Colon (tissue), 2 donors: Measurements from ENCODE around the gene SLK.

Experiments used
- FAIRE-seq: peaks from 2 replicates; lab custom pipeline; 2012; peaks lifted over from hg19 to GRCh38; lab: Jason Lieb, UNC
- donor health status: control.
- donor health status: control.

The SLK gene

GRCh38 chr10:104034401-104035193 is 67.7 kb downstream of the SLK start:
- no peak for FAIRE-seq

DNA sequence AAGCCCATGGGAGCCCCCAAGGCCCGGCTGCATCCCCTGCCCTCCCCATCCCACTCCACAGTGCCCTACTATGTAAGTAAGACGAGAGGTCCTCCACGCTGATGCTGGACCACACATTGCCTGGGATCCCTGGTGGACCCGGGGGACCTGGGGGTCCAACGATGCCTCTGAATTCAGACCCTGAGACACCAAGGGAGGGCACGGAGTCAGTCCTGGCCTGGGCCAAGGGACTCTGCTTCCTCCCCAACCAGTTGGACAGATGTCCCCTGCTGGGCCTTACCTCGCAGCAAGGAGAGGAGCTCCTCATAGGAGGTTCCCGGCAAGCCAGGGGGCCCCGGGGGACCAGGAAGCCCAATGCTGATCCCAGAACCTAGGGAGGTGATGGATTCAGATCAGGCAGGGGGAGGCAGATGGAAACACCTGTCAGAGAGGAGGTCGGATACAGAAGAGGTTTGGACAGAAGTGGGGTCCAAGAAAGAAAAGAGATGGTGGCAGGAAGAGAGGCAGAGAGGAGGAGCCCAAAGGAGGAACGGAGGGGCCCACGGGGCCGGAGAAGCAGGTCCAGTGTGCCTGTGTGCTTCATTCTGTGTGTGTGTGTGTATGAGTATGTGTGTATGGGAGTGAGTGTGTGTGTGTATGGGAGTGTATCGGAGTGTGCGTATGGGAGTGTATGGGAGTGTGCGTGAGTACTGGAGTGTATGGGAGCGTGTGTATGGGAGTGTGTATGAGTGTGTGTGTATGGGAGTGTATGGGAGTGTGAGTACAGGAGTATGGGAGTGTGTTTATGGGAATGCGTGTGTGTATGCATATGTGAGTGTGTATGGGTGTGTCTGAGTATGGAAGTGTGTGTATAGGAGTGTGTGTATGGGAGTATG is 68.5 kb downstream of the SLK start:
- no peak for FAIRE-seq

DNA sequence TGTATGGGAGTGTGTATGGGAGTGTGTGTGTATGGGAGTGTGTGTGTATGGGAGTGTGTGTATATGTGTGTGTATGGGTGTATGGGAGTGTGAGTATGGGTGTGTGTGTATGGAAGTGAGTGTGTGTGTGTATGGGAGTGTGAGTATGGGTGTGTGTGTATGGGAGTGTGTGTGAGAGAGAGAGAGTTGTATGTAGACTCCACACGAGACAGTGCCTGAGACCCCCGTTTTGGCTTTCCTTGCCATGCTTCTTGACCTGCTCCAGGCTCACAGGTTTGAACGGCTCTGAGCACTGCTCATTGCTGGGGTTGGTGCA is 69.1 kb downstream of the SLK start:
- FAIRE-seq: no peak

DNA sequence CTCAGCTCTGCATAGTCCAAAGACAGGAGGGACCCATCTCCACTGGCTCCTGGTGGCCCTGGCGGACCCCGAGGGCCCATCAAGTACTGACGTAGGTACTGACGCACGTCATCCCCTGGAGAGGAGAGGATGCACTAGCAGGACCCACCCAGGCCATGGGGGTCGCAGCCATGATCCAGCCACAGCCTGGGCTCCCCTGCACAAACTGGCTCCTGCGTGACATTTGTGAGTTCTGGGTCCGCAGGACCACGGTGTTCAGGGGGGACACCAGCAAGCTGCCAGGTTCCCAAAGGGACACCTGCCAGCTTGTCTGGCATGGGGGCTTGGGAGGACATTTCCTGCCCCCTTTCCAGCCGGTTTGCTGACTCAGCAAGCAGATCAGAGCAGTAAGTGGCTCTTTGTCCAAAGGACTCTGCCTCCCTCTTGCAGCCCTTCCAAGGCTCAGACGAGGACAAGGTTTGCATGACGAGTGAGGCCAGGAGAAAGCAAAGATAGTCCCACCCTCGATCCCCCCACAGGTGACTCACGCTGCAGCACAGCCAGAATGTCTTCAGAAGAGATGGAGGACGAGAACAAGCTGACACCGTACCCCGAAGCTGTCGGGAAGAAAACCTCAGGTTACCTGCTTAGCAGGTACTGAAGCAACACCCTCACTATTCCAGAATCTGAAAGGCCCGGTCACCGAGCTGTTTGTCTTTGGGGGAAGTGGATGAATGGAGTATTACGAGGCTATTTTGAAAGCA is 69.7 kb downstream of the SLK start:
- no peak for FAIRE-seq

DNA sequence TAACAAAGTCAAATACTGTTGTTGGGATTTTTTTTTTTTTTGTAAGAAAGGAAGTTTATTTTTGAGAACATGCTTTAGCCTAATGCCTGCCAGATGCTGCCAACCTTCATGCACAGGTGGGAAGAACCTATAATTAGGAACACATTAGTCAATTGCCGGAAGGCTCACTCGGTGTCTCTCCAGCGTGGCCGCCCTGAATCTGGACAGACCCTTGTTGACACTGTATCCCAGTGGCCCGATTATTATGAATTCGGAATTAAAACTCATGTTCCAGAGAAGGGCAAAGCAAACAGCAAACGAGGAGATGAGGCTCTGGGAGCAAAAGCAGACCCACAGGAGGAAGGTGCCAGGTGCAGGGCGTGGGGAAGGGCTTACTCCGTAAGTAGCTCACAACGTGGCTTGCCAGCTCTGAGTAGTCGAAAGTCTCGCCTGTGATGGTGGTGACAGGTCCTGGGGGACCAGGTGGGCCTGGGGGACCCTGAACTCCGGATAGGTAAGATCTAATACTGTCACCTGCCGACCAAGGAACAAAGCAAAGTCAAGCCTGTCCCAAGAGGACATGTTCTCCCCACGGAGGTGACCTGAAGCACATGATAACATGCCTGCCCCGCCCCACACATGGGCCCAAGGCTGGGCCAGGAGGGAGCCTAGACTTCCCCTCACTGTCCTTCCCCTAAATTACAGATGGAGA is 70.5 kb downstream of the SLK start:
- FAIRE-seq: no peak

DNA sequence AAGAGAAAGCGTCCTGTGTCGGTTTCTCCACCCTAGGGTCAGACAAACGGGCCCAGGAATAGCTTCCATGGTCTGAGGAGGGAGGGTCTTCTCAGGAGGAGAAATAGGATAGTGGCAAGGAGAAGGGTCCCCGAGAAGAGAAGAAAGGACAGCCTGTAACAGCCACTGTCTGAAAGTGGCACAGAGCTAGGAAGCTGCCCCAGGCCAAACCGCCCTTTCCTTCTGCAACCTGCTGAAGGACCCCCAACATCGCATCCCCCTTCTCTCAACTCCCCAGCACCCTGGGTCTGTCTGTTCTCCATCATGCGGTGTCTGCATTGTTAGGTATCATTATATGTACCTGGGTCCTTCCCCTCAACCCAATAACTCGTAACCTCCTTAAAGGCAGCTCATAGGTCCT is 71.6 kb downstream of the SLK start:
- FAIRE-seq: no peak

DNA sequence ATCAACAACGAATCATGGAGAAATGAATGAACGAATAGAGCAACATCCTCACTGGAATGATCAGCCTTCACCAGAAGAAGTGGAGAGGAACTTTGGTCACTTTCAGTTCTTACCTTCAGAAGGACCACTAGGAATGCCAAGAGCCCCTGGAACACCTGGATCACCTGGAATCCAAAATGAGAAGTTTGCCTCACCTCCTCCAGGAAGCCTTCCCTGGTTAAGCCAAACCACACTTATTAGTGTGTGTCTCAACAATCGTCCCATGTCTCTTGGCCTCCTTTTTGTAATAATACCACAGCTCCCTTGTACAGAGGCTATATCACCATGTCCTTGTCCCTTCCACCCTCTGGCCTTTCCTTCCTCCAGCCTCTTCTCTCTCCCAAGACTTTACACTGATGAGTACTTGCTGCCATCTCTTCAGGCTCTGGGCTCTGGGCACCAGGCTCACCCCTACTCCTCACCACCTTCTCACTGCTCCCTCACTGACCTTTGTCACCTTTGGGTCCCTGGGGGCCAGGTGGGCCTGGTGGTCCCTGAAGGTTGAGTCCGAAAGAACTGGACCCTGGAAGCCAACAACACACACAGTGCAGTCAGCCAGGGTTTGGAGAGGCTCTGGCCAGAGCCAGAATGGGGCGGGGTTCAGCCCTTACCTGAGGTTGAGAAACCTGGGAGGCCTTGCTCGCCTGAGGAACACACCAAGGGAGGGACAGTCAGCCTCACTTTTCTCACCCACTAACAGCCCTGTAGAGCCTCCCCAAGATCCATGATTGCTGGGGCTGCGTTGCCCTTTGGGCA is 72.2 kb downstream of the SLK start:
- FAIRE-seq: no peak

- no peak for FAIRE-seq
Observed at GRCh38 chr10:104040382-104040781, 73.4 kb downstream of the SLK start.

GRCh38 chr10:104040862-104041789 is 74.2 kb downstream of the SLK start:
- FAIRE-seq: no peak

- FAIRE-seq: no peak
Observed at GRCh38 chr10:104041891-104042535, 75.1 kb downstream of the SLK start.

DNA sequence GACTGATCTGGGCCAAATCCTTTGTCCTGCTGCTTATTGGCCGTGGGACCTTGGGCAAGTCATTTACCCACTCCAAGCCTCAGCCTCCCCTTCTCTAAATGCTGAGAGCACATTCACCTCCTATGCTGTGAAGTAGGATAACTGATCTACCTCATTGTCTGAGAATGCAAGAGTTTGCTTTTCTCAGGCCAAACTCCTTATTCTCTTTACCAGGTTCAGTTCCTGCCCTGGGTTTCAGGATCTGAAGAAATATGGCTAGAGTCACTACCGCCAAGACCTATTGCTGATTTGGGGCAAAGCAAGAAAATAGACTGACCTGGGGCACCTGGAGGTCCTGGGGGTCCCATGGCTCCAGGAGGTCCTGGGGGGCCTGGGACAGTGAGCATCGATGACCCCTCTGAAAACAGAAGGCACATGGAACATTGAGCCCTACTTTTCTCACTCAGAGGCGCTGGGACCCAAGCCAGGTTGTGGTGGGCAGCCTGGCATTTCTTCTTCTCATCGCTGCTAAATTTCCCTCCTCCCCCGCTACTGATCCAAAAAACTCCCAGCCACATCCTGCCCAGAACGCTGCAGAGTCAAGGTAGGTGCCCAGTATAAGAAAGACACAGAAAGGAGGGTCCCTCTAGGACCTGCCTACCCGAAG is 76.4 kb downstream of the SLK start:
- FAIRE-seq: no peak

- no peak for FAIRE-seq
Observed at GRCh38 chr10:104043854-104044253, 76.9 kb downstream of the SLK start.

DNA sequence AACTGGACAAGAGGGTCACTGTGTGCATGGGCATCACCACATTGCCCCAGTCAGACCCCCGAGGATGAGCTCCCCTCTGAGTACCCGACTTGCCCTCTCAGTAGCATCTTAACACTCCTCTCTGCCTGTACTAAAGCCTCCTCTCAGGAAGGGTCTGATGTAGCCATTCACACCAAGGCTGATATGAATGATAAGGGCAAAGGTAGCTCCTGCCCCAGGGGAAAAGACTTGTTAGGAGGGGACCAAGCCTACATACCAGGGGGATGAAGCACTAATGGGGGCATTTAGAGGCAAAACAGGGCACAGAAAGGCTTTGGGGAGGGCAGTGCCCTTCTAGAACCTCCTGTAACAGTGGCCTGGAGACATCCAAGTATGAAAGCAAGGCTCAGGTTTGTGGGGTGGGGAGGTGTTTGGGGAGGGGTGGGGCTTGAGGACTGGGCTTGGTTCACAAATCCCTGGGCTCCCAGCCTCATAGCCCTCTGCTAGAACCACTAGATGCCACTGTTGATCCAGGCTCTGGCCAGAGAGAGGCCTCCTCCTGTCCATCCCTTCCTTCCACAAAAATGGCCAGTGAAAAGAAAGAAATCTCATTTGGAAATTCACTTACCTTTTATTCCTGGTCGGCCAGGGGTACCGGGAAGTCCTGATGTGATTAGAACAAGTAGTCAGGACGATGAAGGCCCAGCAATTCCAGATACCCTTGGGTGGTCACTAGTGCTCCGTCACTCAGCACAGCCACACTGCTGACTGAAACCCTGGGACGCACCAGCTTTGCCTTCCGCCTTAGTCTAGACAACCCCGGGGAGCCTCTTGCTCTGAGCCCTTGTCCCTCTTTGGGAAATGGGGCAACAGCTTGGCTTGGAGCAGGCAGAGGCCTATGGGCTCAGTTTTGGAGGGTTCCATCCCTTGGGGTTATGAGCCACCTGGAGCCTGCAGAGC is 78.5 kb downstream of the SLK start:
- FAIRE-seq: no peak

GRCh38 chr10:104046651-104047050 is 79.7 kb downstream of the SLK start:
- FAIRE-seq: no peak

GRCh38 chr10:104049504-104050250 is 82.7 kb downstream of the SLK start:
- FAIRE-seq: no peak

GRCh38 chr10:104052431-104052830 is 85.5 kb downstream of the SLK start:
- no peak for FAIRE-seq

- no peak for FAIRE-seq
Observed at GRCh38 chr10:104053201-104053600, 86.3 kb downstream of the SLK start.
